DMS153 (cell line): ENCODE results near the gene OR6C75.
"Not testable (repeated sequence)": the region's sequence is repeated elsewhere in the genome, so short reads cannot be mapped to it uniquely, and the experiment has no call there.

Experiments
- DNase-seq: peaks from one replicate; lab custom pipeline; 2025; lab: John Stamatoyannopoulos, UW

The OR6C75 gene

GRCh38 chr12:55362675-55363074, at the start of gene OR6C75:
TSS of gene OR6C75 (plus strand) at chr12:55362975. CDS start at chr12:55365111, 2,136 bp downstream.
- DNase-seq, result no peak

DNA sequence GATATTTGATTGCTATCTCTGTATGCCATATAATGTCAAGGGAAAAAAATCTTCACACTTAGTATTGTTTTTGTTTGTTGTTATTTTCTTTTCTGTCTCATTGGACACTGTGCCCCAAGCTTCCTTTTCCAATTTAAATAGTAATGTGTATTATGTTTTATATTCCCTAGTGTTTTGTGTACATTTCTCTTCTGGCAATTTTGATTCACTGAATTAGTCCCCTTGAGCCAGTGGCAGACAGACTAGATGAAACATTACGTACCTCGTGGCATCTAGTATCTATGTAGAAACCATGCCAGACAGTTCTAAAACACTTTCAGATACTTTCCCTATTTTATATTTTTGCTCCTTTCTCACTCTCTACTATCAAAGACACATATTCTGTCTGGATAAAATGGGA, 48.7 kb upstream of the OR6C75 start, which contains the start of gene OR6C1:
Gene OR6C1 (plus strand): TSS at position 301 of the 400 bp plus-strand sequence. CDS start 6,257 bp downstream, outside the sequence.
- no peak for DNase-seq

DNA sequence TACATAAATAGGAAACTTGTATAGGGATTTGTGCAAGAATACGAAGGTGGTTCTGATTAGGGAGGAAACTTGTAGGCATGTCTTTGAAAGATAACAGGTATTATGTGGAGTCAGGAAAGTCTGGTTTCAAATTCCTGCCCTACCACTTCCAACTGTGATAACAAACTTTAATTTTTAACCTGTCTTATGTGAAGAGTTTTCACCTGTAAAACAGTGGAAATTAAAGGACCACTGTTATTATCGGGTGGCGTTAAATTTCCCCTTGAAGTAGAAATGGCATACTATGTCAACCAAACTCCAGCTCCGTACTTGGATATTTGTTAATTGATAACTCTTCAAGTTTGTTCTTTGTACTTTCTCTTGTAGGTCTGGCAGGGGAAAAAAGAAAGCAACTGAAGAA, 42.6 kb upstream of the OR6C75 start:
- no peak for DNase-seq

DNA sequence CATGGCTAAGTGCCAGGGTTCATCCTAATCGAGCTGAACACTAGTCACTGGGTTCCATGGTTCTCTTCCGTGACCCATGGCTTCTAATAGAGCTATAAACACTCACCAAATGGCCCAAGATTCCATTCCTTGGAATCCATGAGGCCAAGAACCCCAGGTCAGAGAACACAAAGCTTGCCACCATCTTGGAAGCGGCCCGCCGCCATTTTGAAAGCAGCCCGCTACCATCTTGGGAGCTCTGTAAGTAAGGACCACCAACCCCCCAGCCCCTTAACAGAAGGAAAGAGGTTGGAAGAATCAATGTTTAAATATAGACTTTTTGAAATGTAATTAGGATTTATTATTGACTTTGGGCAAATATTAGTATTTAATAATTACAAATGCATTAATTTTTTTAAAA, 37.0 kb upstream of the OR6C75 start:
- DNase-seq, result not testable (repeated sequence)

DNA sequence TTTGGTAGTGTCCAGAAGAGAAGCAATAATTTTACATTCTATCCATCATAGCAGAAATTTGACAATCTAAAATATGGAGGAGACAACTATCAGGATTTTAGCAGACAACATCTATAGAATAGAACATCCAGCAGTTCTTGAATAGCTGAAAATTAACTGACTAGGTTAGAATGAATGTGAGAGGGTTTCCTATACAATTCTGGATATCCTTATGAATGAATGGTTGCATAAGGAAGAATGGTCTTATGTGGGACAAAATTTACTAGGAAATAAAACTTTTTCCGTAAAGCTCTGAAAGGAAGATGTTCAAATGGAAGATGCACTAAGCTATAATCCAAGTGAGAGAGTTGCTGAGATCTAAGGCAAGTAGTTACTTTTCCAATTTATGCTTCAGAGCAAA, 32.3 kb upstream of the OR6C75 start, which contains the start of gene OR6C3:
Gene OR6C3 (plus strand): TSS at position 301 of the 400 bp plus-strand sequence. CDS start 955 bp downstream, outside the sequence.
- no peak for DNase-seq

DNA sequence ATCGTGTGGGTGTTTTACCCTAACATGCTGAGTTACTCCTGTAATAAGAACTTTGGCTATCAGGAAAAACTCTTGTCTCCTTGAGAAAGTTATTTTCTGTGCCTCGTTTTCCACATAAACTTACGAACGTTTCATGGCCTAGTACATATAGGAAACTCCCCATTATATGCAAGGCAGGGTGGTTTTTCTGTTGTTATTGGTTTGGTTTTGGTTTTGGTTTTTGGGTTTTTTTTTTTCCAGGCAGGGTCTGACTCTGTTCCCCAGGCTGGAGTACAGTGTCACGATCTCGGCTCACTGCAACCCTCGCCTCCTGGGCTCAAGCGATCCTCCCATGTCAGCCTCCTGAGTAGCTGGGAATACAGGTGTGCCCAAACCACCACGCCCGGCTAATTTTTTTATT, 26.8 kb upstream of the OR6C75 start:
- no peak for DNase-seq

DNA sequence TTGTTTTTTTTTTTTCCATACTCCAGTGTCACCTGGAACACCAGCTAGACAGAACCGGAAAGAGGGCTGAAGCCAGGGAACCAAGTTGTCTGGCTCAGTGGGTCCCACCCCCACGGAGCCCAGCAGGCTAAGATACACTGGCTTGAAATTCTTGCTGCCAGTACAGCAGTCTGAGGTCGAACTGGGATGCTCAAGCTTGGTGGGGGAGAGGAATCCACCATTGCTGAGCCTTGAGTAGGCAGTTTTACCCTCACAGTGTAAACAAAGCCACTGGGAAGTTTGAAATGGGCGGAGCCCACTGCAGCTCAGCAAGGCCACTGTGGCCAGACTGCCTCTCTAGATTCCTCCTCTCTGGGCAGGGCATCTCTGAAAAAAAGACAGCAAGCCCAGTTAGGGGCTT, 7.4 kb upstream of the OR6C75 start:
- DNase-seq, result not testable (repeated sequence)

DNA sequence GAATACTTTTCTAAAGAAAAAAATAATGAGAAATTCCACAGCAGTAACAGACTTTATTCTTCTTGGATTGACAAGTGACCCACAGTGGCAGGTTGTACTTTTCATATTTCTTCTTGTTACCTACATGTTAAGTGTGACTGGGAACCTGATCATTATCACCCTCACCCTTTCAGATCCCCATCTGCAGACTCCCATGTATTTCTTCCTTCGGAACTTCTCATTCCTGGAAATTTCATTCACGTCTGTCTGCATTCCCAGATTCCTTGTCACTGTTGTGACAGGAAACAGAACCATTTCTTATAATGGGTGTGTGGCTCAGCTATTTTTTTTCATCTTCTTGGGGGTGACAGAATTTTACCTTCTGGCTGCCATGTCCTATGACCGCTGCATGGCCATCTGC, 2.3 kb downstream of the OR6C75 start:
- DNase-seq, result no peak

- no peak for DNase-seq
These were observed 9.7 kb downstream of the OR6C75 start for GRCh38 chr12:55372521-55372920.

GRCh38 chr12:55385891-55386290, 23.1 kb downstream of the OR6C75 start:
- DNase-seq, result no peak

GRCh38 chr12:55392032-55392795, 29.4 kb downstream of the OR6C75 start:
- DNase-seq, result no peak

- no peak for DNase-seq
These were observed 33.6 kb downstream of the OR6C75 start for GRCh38 chr12:55396326-55396725.

GRCh38 chr12:55400229-55400628, 37.5 kb downstream of the OR6C75 start, which contains the start of gene OR6C65:
TSS of gene OR6C65 (plus strand) at chr12:55400529. CDS start at chr12:55400529, 0 bp downstream.
- DNase-seq, result no peak

DNA sequence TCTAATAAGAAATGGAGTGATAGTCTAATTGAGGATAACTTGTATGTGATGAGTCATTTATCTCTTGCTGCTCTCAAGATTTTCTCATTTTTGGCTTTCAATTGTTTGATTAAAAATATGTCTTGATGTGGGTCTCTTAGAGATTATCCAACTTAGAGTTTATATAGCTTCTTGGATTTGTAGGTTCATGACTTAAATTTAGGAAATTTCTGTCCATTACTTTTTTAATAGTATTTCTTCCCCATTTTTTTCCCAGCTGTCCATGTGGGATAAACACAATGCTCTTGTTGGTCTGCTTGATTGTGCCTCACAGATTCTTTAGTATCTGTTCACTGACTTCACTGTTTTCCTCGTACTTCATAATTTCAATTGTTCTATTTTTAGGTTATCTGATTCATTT, 45.1 kb downstream of the OR6C75 start:
- DNase-seq, result no peak

DNA sequence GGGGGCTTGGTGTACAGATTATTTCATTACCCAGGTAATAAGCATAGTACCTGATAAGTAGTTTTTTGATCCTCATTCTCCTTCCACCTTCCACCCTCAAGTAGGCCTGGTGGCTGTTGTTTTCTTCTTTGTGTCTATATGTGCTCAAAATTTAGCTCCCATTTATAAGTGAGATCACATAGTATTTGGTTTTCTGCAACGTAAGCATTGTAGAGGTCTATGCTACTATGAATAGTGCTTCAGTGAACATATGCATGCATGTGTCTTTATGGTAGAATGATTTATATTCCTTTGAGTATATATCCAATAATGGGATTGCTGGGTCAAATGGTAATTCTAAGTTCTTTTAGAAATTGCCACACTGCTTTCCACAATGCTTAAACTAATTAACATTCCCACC, 46.4 kb downstream of the OR6C75 start:
- DNase-seq, result not testable (repeated sequence)

DNA sequence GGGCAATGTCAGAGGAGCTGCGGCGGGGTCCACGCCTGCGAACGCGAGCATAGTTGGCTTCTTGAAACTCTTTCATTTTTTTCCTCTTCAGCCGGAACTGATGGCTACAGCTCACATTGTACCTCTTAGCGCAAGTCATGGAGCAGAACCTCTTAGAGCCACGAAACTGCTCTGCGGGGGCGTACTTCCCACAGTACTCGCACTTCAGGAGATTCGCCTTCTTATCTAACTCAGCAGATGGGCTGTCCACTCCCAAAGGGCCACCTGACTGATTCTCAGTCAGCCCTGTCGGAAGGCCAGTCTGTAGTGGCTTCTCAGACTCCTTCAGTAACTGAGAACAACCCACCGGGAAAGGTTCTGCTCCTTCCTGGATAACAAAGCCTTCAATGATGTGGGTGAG, 49.4 kb downstream of the OR6C75 start:
- not testable (repeated sequence) for DNase-seq

GRCh38 chr12:55413498-55414388, 51.0 kb downstream of the OR6C75 start:
- DNase-seq, result not testable (repeated sequence)

- DNase-seq, result not testable (repeated sequence)
These were observed 51.6 kb downstream of the OR6C75 start for GRCh38 chr12:55414396-55414823.

DNA sequence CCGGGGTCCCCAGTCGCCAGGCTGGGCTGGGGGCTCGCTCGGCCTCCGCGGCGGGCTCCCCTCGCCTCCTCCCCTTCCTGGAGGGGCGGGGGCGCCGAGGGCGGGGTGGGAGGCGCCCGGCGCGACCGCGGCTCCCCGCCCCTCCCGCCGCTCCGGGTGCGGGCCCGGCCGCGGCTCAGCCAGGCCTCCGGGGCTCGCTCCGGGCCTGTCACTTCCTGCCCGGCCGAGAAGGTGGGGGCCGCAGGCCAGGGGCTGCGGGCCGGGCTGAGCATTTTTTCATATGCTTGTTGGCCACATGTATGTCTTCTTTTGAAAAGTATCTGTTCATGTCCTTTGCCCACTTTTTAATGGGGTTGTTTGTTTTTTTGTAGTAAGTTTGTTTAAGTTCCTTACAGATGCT, 52.1 kb downstream of the OR6C75 start:
- not testable (repeated sequence) for DNase-seq

- no peak for DNase-seq
These were observed 54.2 kb downstream of the OR6C75 start for GRCh38 chr12:55416961-55417360.
